SK-N-MC (cell line): ENCODE results near the gene FAM50B.

Source experiments
- DNase-seq: peaks from one replicate; pipeline ENCODE4 v3.0.0-alpha.2; 2011; ENCODE audit warnings: low read depth, low spot score
- H3K27ac ChIP-seq: fragments of 200-600 bp; sonication (generic); 2 replicates; pipeline ENCODE4 v1.5.1; 2016; ENCODE audit warnings: mixed run types
- H3K36me3 ChIP-seq: fragments of 200-600 bp; sonication (generic); 2 replicates; pipeline ENCODE4 v1.6.1; 2017; ENCODE audit warnings: antibody characterized with exemption, low read length, mixed read lengths; ENCODE audit not compliant: insufficient read depth
- H3K4me3 ChIP-seq: fragments of 200-600 bp; sonication (generic); 2 replicates; pipeline ENCODE4 v1.5.1; 2016
- H3K9ac ChIP-seq: fragments of 200-600 bp; sonication (generic); 2 replicates; pipeline ENCODE4 v1.8.0; 2017; ENCODE audit warnings: mixed run types, mixed read lengths; ENCODE audit not compliant: insufficient read length
- H3K9me3 ChIP-seq: fragments of 200-600 bp; sonication (generic); 2 replicates; pipeline ENCODE4 v1.6.1; 2017; ENCODE audit warnings: low read depth, mild to moderate bottlenecking, antibody characterized with exemption, low read length, moderate library complexity, mixed read lengths
- EZH2 ChIP-seq: fragments of 200-600 bp; sonication (generic); IDR thresholded peaks from one replicate; pipeline ENCODE4 v1.6.1; 2017; ENCODE audit warnings: antibody characterized with exemption
- FOXP2 ChIP-seq: optimal IDR thresholded peaks from 2 replicates; pipeline ENCODE3; 2011; ENCODE audit warnings: mild to moderate bottlenecking, moderate library complexity; ENCODE audit not compliant: insufficient read depth; ENCODE audit errors: extremely low read length, control extremely low read depth
- POLR2AphosphoS5 ChIP-seq: IDR thresholded peaks from 2 replicates; pipeline ENCODE4 v1.6.1; 2012; ENCODE audit warnings: mild to moderate bottlenecking, low read depth, low read length, borderline replicate concordance

FAM50B gene

GRCh38 chr6:3829285-3829684 is 19.9 kb upstream of the FAM50B start:
- Histone ChIP-seq H3K9me3 (no peaks in the 10 kb centered on the region), H3K27ac (no peak overlapping the region), H3K9ac (no peak overlapping the region), H3K4me3 (no peak overlapping the region), H3K36me3 (no peaks in the 10 kb centered on the region)
- DNase-seq: no peak
- TF ChIP-seq POLR2AphosphoS5 (no peak), FOXP2 (no peak), EZH2 (no peak)

GRCh38 chr6:3830806-3831205 is 18.4 kb upstream of the FAM50B start:
- Histone ChIP-seq H3K9me3 (no peaks in the 10 kb centered on the region), H3K9ac (no peak overlapping the region), H3K27ac (no peak overlapping the region), H3K36me3 (no peaks in the 10 kb centered on the region), H3K4me3 (no peak overlapping the region)
- TF ChIP-seq POLR2AphosphoS5: no peak
- TF ChIP-seq EZH2: no peak
- TF ChIP-seq FOXP2: no peak
- no peak for DNase-seq

- H3K27ac ChIP-seq: no peak overlapping the region
- no peaks in the 10 kb centered on the region for H3K36me3 ChIP-seq
- no peak overlapping the region for H3K4me3 ChIP-seq
- DNase-seq: no peak
- TF ChIP-seq EZH2 (no peak), POLR2AphosphoS5 (no peak), FOXP2 (no peak)
- H3K9me3 ChIP-seq: no peaks in the 10 kb centered on the region
- no peak overlapping the region for H3K9ac ChIP-seq
Observed at GRCh38 chr6:3831761-3832530, 17.2 kb upstream of the FAM50B start.

- Histone ChIP-seq H3K4me3 (no peak overlapping the region), H3K9ac (no peak overlapping the region), H3K27ac (peak overlapping the region; percentile 59), H3K36me3 (no peaks in the 10 kb centered on the region), H3K9me3 (no peaks in the 10 kb centered on the region)
- TF ChIP-seq POLR2AphosphoS5 (no peak), FOXP2 (no peak), EZH2 (no peak)
- no peak for DNase-seq
Observed at GRCh38 chr6:3835055-3835731, 14.0 kb upstream of the FAM50B start.

GRCh38 chr6:3835785-3836184 is 13.4 kb upstream of the FAM50B start:
- H3K27ac ChIP-seq: peak overlapping the region; percentile 59
- no peak for DNase-seq
- H3K36me3 ChIP-seq: no peaks in the 10 kb centered on the region
- H3K9ac ChIP-seq: no peak overlapping the region
- TF ChIP-seq POLR2AphosphoS5 (no peak), FOXP2 (no peak)
- no peaks in the 10 kb centered on the region for H3K9me3 ChIP-seq
- H3K4me3 ChIP-seq: no peak overlapping the region

- no peaks in the 10 kb centered on the region for H3K36me3 ChIP-seq
- DNase-seq: no peak
- no peak overlapping the region for H3K9ac ChIP-seq
- no peak overlapping the region for H3K27ac ChIP-seq
- H3K4me3 ChIP-seq: no peak overlapping the region
- TF ChIP-seq EZH2 (no peak), POLR2AphosphoS5 (no peak)
- no peaks in the 10 kb centered on the region for H3K9me3 ChIP-seq
Observed at GRCh38 chr6:3836566-3836965, 12.6 kb upstream of the FAM50B start.

GRCh38 chr6:3837781-3838180 is 11.4 kb upstream of the FAM50B start:
- no peaks in the 10 kb centered on the region for H3K36me3 ChIP-seq

GRCh38 chr6:3838992-3839867 is 9.9 kb upstream of the FAM50B start:
- DNase-seq: no peak
- H3K9me3 ChIP-seq: no peaks in the 10 kb centered on the region
- H3K27ac ChIP-seq: no peak overlapping the region
- TF ChIP-seq EZH2 (no peak), POLR2AphosphoS5 (no peak), FOXP2 (no peak)
- no peaks in the 10 kb centered on the region for H3K36me3 ChIP-seq
- H3K4me3 ChIP-seq: no peak overlapping the region
- no peak overlapping the region for H3K9ac ChIP-seq

More at GRCh38 chr6:3837781-3838180, 11.4 kb upstream of the FAM50B start:
- Histone ChIP-seq H3K9ac (no peak overlapping the region), H3K4me3 (no peak overlapping the region), H3K27ac (no peak overlapping the region), H3K9me3 (no peaks in the 10 kb centered on the region)
- DNase-seq: no peak
- TF ChIP-seq FOXP2 (no peak), EZH2 (no peak), POLR2AphosphoS5 (no peak)
